Natural killer cell (primary cell): ENCODE data around the gene BANF2. TPM values are rescaled to one million over a fixed set of nuclear protein-coding genes. Genes with fewer than 3 reads are reported as not detected.

Source experiments
- ATAC-seq, 3 donors: fragments of 150-1000 bp in 2 of 3; fragments of 200-7000 bp in 1 of 3; cut with Tn5 transposase; 1 replicate in 1 of 3; 2 replicates in 2 of 3; pipeline ENCODE4 v1.10.0; 2021; ENCODE audit warnings: mild to moderate bottlenecking in 2 of 3, moderate library complexity in 2 of 3
- DNase-seq, 2 donors: peaks; one replicate each; pipeline versions ENCODE4 v3.0.0 to v3.0.0-alpha.2; 2013 to 2021; ENCODE audit warnings: mixed read lengths in 1 of 2
- H3K27ac ChIP-seq: one replicate; pipeline ENCODE4 v1.5.1; 2013; ENCODE audit warnings: mild to moderate bottlenecking, low read length
- H3K27me3 ChIP-seq: one replicate; pipeline ENCODE4 v1.6.1; 2013; ENCODE audit warnings: low read length; ENCODE audit not compliant: control insufficient read depth, insufficient read depth
- H3K36me3 ChIP-seq: one replicate; pipeline ENCODE4 v1.6.1; 2013; ENCODE audit warnings: low read length; ENCODE audit not compliant: control insufficient read depth, insufficient read depth
- H3K4me1 ChIP-seq: one replicate; pipeline ENCODE4 v1.6.1; 2013; ENCODE audit warnings: low read length; ENCODE audit not compliant: control insufficient read depth, insufficient read depth
- H3K4me3 ChIP-seq: one replicate; pipeline ENCODE4 v1.5.1; 2013; ENCODE audit warnings: low read length
- H3K9me3 ChIP-seq: one replicate; pipeline ENCODE4 v1.6.1; 2013; ENCODE audit warnings: low read length; ENCODE audit not compliant: control insufficient read depth, insufficient read depth
- H3K27ac Mint-ChIP-seq, 2 donors: one replicate each; pipeline ENCODE4 v1.8.0; 2022; ENCODE audit warnings: mild to moderate bottlenecking in 2 of 2, mixed read lengths in 2 of 2, moderate library complexity in 1 of 2
- H3K27me3 Mint-ChIP-seq, 2 donors: one replicate each; pipeline ENCODE4 v1.8.0; 2022; ENCODE audit warnings: low read depth in 2 of 2, mixed read lengths in 2 of 2
- H3K36me3 Mint-ChIP-seq: one replicate; pipeline ENCODE4 v1.8.0; 2022; ENCODE audit warnings: mixed read lengths
- H3K4me1 Mint-ChIP-seq, 2 donors: one replicate each; pipeline ENCODE4 v1.8.0; 2022; ENCODE audit warnings: mixed read lengths in 2 of 2
- H3K4me3 Mint-ChIP-seq: one replicate; pipeline ENCODE4 v1.8.0; 2022; ENCODE audit warnings: mild to moderate bottlenecking, moderate library complexity, mixed read lengths
- H3K9me3 Mint-ChIP-seq, 2 donors: one replicate each; pipeline ENCODE4 v1.8.0; 2022; ENCODE audit warnings: mixed read lengths in 2 of 2
- CTCF ChIP-seq: fragments of 200-600 bp; IDR thresholded peaks from one replicate; pipeline ENCODE4 v1.8.0; 2022; ENCODE audit warnings: antibody characterized with exemption
- WGBS: methylation state at CpG from one replicate; pipeline ENCODE4 v1.1.7; 2013; ENCODE audit warnings: missing lambda C conversion rate; ENCODE audit not compliant: insufficient coverage; 5-methylcytosine and 5-hydroxymethylcytosine counted together
- intact Hi-C: fragments of 100-400 bp; cut with micrococcal nuclease; formaldehyde crosslinking; loops from one replicate; pipeline ENCODE4 v1.14.2; 2022
- total RNA-seq, 4 donors: library from RNA; stranded (reverse); fragments of 120-200 nt in 1 of 4; gene quantifications; one replicate each; pipeline versions ENCODE4 v1.2.3 to v1.2.4, GENCODE V29; 2013 to 2022

BANF2 gene
- total RNA-seq, 3 donors from 2014 or later (not counting 1 experiment from before 2014, with no cell fraction given), result not detected

GRCh38 chr20:17679941-17680835, 19.6 kb upstream of the BANF2 start:
- ATAC-seq (peak; percentile 11 to 36 (median 29)), DNase-seq (peak; percentile 52 to 56)
- Mint-ChIP-seq H3K36me3 (no peaks in the 10 kb centered on the region), H3K27me3 (peaks cover 8 to 16% of the 10 kb centered on the region in 2 donors), H3K4me3 (peak overlapping the region; percentile 88), H3K4me1 (peaks cover 40 to 42% of the 10 kb centered on the region in 2 donors), H3K27ac (peak overlapping the region; percentile 90), H3K9me3 (no peaks in the 10 kb centered on the region)
- Histone ChIP-seq H3K4me1 (peaks cover 19% of the 10 kb centered on the region), H3K9me3 (no peaks in the 10 kb centered on the region), H3K4me3 (peak overlapping the region; percentile 53), H3K36me3 (peaks cover 11% of the 10 kb centered on the region), H3K27me3 (peaks cover 2% of the 10 kb centered on the region), H3K27ac (peak overlapping the region; percentile 77)
- no peak for TF ChIP-seq CTCF
- WGBS, result 30% methylated on average over 27 of the region's 27 CpGs
- intact Hi-C loops, result loop anchor here (2.0 to 10.0 kb wide), 7 partner anchors 15 to 315 kb away; no protein-coding TSS in a partner anchor

- peak overlapping the region; percentile 90 for H3K27ac Mint-ChIP-seq
- H3K9me3 Mint-ChIP-seq, result no peaks in the 10 kb centered on the region
- intact Hi-C loops, result loop anchor here (2.0 to 10.0 kb wide), 7 partner anchors 16 to 314 kb away; no protein-coding TSS in a partner anchor
- peaks cover 2% of the 10 kb centered on the region for H3K27me3 ChIP-seq
- peak overlapping the region; percentile 53 for H3K4me3 ChIP-seq
- peaks cover 19% of the 10 kb centered on the region for H3K4me1 ChIP-seq
- peak; percentile 51 for TF ChIP-seq CTCF
- H3K9me3 ChIP-seq, result no peaks in the 10 kb centered on the region
- peak; percentile 82 to 87 for DNase-seq
- under 1% methylated on average over 110 of the region's 110 CpGs for WGBS
- H3K27ac ChIP-seq, result peak overlapping the region; percentile 77
- no peaks in the 10 kb centered on the region for H3K36me3 Mint-ChIP-seq
- peak; percentile 21 to 35 (median 29) for ATAC-seq
- peak overlapping the region; percentile 88 for H3K4me3 Mint-ChIP-seq
- H3K4me1 Mint-ChIP-seq, result peaks cover 32 to 33% of the 10 kb centered on the region in 2 donors
- peaks cover 16 to 22% of the 10 kb centered on the region in 2 donors for H3K27me3 Mint-ChIP-seq
- H3K36me3 ChIP-seq, result peaks cover 7% of the 10 kb centered on the region
Measured at GRCh38 chr20:17680836-17681725, 18.7 kb upstream of the BANF2 start.

GRCh38 chr20:17681726-17682102, 18.1 kb upstream of the BANF2 start:
- H3K27me3 Mint-ChIP-seq, result peaks cover 21 to 28% of the 10 kb centered on the region in 2 donors
- ATAC-seq (no peak), DNase-seq (no peak)
- H3K9me3 Mint-ChIP-seq, result no peaks in the 10 kb centered on the region
- Histone ChIP-seq H3K4me3 (peak overlapping the region; percentile 49), H3K9me3 (no peaks in the 10 kb centered on the region), H3K4me1 (peaks cover 19% of the 10 kb centered on the region), H3K27me3 (peaks cover 2% of the 10 kb centered on the region), H3K36me3 (peaks cover 7% of the 10 kb centered on the region), H3K27ac (peak overlapping the region; percentile 66)
- H3K4me3 Mint-ChIP-seq, result peak overlapping the region; percentile 94
- no peak for TF ChIP-seq CTCF
- H3K36me3 Mint-ChIP-seq, result no peaks in the 10 kb centered on the region
- WGBS, result under 1% methylated on average over 65 of the region's 65 CpGs
- peak overlapping the region; percentile 80 to 94 for H3K27ac Mint-ChIP-seq
- peaks cover 28 to 29% of the 10 kb centered on the region in 2 donors for H3K4me1 Mint-ChIP-seq
- intact Hi-C loops, result loop anchor here (1.0 to 10.0 kb wide), 10 partner anchors 17 to 313 kb away; partner anchors contain the start of genes MGME1 and SNX5
